ENCODE data around the gene TXNRD3.

- TF ChIP-seq CTCF (conservative IDR thresholded peaks at IDR 0.05; ENCODE audit: low read length), result no peak
- no peak for TF ChIP-seq EZH2phosphoT487 (IDR thresholded peaks at IDR 0.05; ENCODE audit: borderline replicate concordance)
These were observed 37.4 kb downstream of the TXNRD3 start for GRCh38 chr3:126617571-126617970.
